Activated CD4-positive, alpha-beta T cell treated with anti-CD3 and anti-CD28 coated beads for 48 hours (primary cell): ENCODE data around the gene MECR.
A peak's percentile ranks its signal among the peaks of the same experiment; 100 is the strongest.

Experiments
- DNase-seq: peaks from one replicate; pipeline ENCODE4 v3.0.0-alpha.2; 2020

MECR gene

GRCh38 chr1:29230553-29231378 lies at the start of gene MECR:
MECR (minus strand) TSS chr1:29230934; CDS start chr1:29230906, 28 bp downstream.
- peak; percentile 98 for DNase-seq

GRCh38 chr1:29279951-29280391 lies 49.2 kb upstream of the MECR start:
- DNase-seq, result no peak

GRCh38 chr1:29279406-29279805 lies 48.7 kb upstream of the MECR start:
- DNase-seq, result no peak

GRCh38 chr1:29278124-29278523 lies 47.4 kb upstream of the MECR start:
- DNase-seq, result no peak

GRCh38 chr1:29275435-29275834 lies 44.7 kb upstream of the MECR start:
- DNase-seq, result no peak

GRCh38 chr1:29272147-29272907 lies 41.6 kb upstream of the MECR start:
- DNase-seq, result no peak

GRCh38 chr1:29271724-29272123 lies 41.0 kb upstream of the MECR start:
- DNase-seq, result no peak

GRCh38 chr1:29270929-29271521 lies 40.3 kb upstream of the MECR start:
- DNase-seq, result no peak

- no peak for DNase-seq
Measured at GRCh38 chr1:29269382-29269781, 38.6 kb upstream of the MECR start.

GRCh38 chr1:29267321-29268070 lies 36.8 kb upstream of the MECR start:
- no peak for DNase-seq

GRCh38 chr1:29266912-29267311 lies 36.2 kb upstream of the MECR start:
- DNase-seq, result no peak

GRCh38 chr1:29264773-29265389 lies 34.1 kb upstream of the MECR start:
- DNase-seq, result no peak

- DNase-seq, result no peak
Measured at GRCh38 chr1:29260531-29260930, 29.8 kb upstream of the MECR start.

- DNase-seq, result peak; percentile 35
Measured at GRCh38 chr1:29259802-29260441, 29.2 kb upstream of the MECR start.

- DNase-seq, result no peak
Measured at GRCh38 chr1:29258976-29259801, 28.5 kb upstream of the MECR start.

GRCh38 chr1:29258189-29258975 lies 27.6 kb upstream of the MECR start:
- no peak for DNase-seq

GRCh38 chr1:29256979-29257804 lies 26.5 kb upstream of the MECR start:
- no peak for DNase-seq

GRCh38 chr1:29256394-29256793 lies 25.7 kb upstream of the MECR start:
- DNase-seq, result no peak

- DNase-seq, result no peak
Measured at GRCh38 chr1:29255134-29255666, 24.5 kb upstream of the MECR start.
